ENCODE results near the gene ASAP2. TPM values are rescaled to one million over a fixed set of nuclear protein-coding genes. Genes with fewer than 3 reads are reported as not detected.

Gene ASAP2
- total and polyA plus RNA-seq, 9 of the 15 experiments (the other 6 are each of a cell fraction or from before 2014, with no cell fraction given): 0.06 to 4.3 (median 3.1) TPM

DNA sequence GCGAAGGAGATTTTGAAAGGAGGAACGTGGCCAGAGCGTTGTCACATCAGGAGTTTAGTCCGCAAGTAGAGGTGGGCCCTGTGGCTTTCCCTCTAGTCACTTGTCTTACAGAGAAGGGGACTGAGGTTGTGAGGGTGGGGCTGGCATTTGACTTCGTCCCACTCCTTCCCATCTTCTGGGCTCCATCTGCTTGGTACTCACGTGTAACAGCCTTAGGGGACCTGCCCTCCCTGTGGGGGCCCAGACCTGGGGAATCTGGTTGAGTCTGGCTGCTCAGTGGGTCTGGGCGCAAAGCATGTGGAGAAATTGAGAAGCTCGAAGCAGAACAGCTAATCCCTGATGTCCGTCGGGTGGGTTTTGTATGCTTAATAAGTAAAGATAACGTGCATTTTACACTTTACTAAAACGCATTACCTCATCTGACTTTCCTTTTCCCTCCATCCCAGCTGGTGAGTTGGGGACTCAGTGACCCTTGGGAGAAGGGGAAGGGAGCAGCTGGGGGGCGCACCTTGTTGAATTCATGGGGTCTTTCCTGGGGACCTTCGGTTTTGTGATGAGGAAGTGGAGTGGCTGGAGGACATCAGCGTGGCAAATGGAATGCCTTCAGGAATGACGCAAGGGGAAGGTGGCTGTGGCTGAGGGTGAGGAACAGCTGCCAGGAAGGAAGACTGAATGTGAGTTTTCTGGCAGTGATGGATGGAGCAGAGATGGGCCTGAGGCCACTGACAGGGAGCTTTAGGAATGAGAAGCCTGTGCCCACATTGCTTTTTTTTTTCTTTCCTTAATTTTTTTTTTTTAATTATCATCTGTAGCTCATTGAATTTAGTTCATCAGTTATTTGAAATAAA is 44.8 kb downstream of the ASAP2 start:
- DNase-seq (ENCODE audit: extremely low read depth in 1 of 4, low spot score in 3 of 4) (no peak), FAIRE-seq (no peak), ATAC-seq (no peak)
- Histone ChIP-seq H4K20me1 (replicated peaks; ENCODE audit: control insufficient read depth, insufficient read depth, low read length) (peaks cover 4% of the 10 kb centered on the region; the same call in 1 of the 2 replicates), H3K4me2 (ENCODE audit: insufficient read depth, low read length) (no peak overlapping the region), H3K4me3 (no peak overlapping the region), H2AFZ (ENCODE audit: low read depth, low read length) (no peak overlapping the region), H3K9me1 (ENCODE audit: control insufficient read depth, insufficient read depth, low read length) (no peaks in the 10 kb centered on the region), H3K36me3 (ENCODE audit: control insufficient read depth, insufficient read depth, low read length) (no peaks in the 10 kb centered on the region), H3K27ac (ENCODE audit: extremely low read depth, low read depth, low read length) (no peak overlapping the region), H3K4me1 (replicated peaks in 1 of 2; ENCODE audit: control insufficient read depth in 2 of 2, insufficient read depth in 2 of 2, low read length in 2 of 2) (peaks cover 0 to 3% of the 10 kb centered on the region in 2 experiments; a peak in 1 of 5 replicates), H3K79me2 (ENCODE audit: control insufficient read depth, insufficient read depth, low read length) (no peaks in the 10 kb centered on the region), H3K9ac (ENCODE audit: insufficient read depth in 1 of 2, low read depth in 2 of 2, low read length in 2 of 2) (no peak overlapping the region; a peak in 1 of 4 replicates), H3K9me3 (replicated peaks; ENCODE audit: control insufficient read depth, insufficient read depth, low read depth, low read length) (no peaks in the 10 kb centered on the region), H3K27me3 (ENCODE audit: control insufficient read depth in 2 of 2, insufficient read depth in 2 of 2, low read length in 2 of 2) (peaks cover 2 to 56% of the 10 kb centered on the region in 2 experiments)
- WGBS (ENCODE audit: insufficient coverage, low coverage, missing lambda C conversion rate): 28% methylated on average over 16 of the region's 16 CpGs
- POLR2A ChIA-PET: interaction anchor here (0.6 to 1.4 kb wide), 5 partner anchors 12 to 388 kb away, joined by 3 to 5 read pairs (median 4); no protein-coding TSS in a partner anchor
- intact Hi-C loops (cut with micrococcal nuclease) (no loop called here), in situ Hi-C loops (cut with MboI) (no loop called here)
- TF ChIP-seq NR2C2 (CRISPR knock-in tag; IDR thresholded peaks at IDR 0.05) (no peak), NR2C2 (tag; IDR thresholded peaks at IDR 0.05) (peak; percentile 5; the same call in 1 of the 2 replicates), ZBTB12 (CRISPR knock-in tag; IDR thresholded peaks at IDR 0.05) (no peak)
- CTCF ChIA-PET (ENCODE audit: low intra/inter-chr PET ratio): no interaction called here
- BruUV-seq (replicated peaks): no TSS peak
